GM12873 (cell line): ENCODE data around the gene IDUA.

Experiments used
- TF ChIP-seq, protein P1 (sequence below): IDR thresholded peaks from 2 replicates; pipeline ENCODE4 v1.5.1; 2012; ENCODE audit warnings: low read depth, mild to moderate bottlenecking, moderate library complexity, low read length, control low read depth; ENCODE audit not compliant: insufficient read depth; ENCODE audit errors: missing control alignments

IDUA gene

DNA sequence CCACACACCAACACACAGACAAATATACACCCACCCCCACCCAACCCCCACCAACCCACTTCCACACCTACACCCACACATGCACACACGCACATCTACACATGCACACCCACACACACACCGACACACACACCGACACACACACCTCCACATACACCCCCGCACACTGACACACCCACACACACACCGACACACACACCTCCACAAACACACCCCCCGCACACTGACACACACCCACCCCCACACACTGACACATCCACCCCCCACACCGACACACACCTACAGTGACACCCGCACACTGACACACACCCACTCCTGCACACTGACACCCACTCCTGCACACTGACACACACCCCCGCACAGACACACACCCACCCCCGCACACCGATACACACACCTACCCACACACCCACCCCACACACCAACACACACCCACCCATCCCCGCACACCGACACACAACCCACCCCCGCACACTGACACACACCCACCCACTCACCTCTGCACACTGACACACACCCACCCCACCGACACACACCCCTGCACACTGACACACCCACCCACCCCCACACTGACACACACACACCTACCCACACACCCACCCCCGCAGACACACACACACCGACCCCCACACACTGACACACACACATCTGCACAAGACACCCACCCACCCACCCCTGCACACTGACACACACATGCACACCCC lies 55.7 kb downstream of the IDUA start:
- TF ChIP-seq, protein P1, sequence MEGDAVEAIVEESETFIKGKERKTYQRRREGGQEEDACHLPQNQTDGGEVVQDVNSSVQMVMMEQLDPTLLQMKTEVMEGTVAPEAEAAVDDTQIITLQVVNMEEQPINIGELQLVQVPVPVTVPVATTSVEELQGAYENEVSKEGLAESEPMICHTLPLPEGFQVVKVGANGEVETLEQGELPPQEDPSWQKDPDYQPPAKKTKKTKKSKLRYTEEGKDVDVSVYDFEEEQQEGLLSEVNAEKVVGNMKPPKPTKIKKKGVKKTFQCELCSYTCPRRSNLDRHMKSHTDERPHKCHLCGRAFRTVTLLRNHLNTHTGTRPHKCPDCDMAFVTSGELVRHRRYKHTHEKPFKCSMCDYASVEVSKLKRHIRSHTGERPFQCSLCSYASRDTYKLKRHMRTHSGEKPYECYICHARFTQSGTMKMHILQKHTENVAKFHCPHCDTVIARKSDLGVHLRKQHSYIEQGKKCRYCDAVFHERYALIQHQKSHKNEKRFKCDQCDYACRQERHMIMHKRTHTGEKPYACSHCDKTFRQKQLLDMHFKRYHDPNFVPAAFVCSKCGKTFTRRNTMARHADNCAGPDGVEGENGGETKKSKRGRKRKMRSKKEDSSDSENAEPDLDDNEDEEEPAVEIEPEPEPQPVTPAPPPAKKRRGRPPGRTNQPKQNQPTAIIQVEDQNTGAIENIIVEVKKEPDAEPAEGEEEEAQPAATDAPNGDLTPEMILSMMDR: no peak

DNA sequence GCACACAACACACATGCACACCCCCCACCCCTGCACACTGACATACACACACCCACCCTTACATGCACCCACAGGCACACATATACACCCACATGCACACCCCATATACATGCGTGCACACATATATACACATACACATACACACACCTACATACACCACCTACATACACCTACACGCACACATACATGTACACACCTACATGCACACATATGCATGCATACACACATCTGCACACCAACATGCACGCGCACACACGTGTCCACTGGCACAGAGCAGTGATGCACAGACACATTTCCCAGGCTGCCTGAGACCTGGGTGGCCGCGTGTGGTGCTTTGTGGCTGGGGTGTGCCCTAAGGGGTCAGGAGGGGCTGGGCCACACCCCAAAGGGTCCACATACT lies 56.3 kb downstream of the IDUA start:
- TF ChIP-seq, protein P1: no peak

DNA sequence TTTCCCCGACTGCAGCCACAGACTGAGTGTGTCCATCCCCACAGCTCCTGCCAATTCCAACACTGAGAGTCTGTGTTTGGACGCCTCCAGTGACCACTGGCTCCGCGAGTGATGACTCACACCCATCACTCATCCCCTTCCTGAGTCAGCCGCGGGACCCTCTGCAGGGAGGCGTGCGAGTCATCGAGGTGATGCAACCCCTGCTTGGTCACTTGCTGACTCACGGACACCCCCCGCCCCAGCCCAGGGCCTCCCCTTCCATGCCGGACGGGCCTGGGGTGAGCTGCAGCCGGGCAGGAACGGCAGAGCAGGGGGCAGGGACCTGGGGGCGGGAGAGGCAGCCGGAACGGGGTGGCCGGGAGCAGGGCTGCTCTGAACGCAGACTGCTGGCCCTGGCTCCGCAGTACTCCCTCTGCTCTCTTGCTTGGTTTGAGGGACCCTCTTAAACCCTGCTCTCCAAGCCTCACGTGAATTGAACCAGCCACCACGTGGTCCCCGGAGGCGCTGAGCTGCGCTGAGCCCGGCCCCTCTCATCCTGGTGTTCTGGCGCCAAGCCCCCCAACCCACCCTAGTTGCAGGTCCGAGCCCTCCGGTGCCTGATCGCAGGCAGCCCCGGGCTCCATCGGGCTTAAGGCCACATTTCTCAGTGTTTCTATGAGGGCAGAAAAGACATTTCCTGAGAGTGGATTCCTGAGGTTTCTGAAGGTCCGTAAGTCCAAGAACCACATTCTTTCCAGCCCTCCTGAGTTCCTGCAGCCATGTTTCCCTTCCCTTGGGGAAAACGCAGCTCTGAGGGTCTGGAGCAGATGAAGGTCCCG lies 57.0 kb downstream of the IDUA start:
- TF ChIP-seq, protein P1: no peak

- TF ChIP-seq, protein P1: no peak
These were observed 57.8 kb downstream of the IDUA start for GRCh38 chr4:1044469-1045192.

DNA sequence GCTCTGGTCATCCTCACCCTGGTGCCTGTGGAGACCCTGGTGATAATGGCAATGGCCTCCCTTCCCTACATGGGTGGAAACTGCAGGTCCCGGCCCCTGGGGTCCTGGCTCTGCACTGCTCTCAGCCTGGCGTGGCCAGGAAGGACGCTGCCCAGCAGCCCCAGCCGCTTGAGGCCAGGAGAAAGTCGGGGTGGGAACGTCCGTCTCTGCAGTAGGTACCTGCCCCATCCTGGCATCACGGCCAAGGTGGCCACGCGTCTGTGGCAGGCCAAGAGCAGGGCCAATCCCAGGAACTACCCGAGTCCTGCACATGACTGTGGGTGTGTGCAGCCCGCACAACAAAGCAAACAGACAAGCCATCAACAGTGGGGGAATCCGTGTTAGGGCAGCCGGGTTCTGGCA lies 58.4 kb downstream of the IDUA start:
- TF ChIP-seq, protein P1: no peak

GRCh38 chr4:1045595-1046201 lies 58.9 kb downstream of the IDUA start:
- TF ChIP-seq, protein P1: no peak
